GM12865 (cell line): ENCODE data around the gene TRPC3.

ENCODE experiments used
- DNase-seq: peaks from one replicate; pipeline ENCODE4 v3.0.0; 2010; ENCODE audit warnings: low read depth
- H3K4me3 ChIP-seq: 2 replicates; pipeline ENCODE4 v1.5.1; 2011; ENCODE audit warnings: mild to moderate bottlenecking, low read depth, low read length, control low read depth
- TF ChIP-seq, protein P1 (sequence below): IDR thresholded peaks from 2 replicates; pipeline ENCODE4 v1.5.1; 2011; ENCODE audit warnings: low read length, control low read depth, low read depth, inconsistent platforms; ENCODE audit not compliant: insufficient read depth; ENCODE audit errors: missing control alignments

The TRPC3 gene

DNA sequence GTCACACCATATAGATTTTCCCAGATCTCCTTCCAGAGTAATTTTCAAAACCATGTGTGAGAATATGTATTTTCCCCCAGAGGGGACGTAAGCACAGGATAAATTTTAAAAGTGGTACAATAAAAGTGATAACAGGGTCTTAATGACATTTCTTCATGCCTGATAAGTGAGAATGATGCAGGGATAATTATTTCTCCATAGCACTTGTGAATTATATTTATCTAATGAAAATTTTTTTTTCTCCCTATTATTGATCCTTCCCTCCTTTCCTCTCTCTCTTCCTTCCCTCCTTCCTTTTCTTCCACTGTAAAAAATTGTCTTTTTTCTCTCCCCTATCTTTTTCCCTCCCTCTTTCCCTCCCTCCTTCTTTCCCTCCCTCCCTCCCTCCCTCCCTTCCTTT, 17.0 kb upstream of the TRPC3 start:
- H3K4me3 ChIP-seq: no peak overlapping the region

DNA sequence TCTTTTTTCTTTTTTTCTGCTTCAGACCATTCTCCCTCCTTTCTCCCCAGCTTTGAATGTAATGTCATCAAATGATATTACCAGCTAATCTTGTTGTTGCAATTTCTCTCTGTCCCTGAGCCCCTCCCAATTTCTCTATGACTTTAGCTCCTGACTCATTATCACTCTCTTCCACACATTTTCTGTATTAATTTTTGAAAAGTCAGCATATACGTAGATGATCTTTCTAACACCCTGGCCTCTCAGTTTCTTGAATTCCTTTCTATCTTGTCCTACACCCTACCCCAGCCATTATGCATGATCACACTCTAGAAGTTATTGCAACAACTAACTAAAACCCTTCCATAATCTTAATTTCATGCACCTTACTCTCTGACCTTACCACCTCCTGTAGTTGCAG, 13.1 kb upstream of the TRPC3 start:
- H3K4me3 ChIP-seq: no peak overlapping the region
- TF ChIP-seq, protein P1, sequence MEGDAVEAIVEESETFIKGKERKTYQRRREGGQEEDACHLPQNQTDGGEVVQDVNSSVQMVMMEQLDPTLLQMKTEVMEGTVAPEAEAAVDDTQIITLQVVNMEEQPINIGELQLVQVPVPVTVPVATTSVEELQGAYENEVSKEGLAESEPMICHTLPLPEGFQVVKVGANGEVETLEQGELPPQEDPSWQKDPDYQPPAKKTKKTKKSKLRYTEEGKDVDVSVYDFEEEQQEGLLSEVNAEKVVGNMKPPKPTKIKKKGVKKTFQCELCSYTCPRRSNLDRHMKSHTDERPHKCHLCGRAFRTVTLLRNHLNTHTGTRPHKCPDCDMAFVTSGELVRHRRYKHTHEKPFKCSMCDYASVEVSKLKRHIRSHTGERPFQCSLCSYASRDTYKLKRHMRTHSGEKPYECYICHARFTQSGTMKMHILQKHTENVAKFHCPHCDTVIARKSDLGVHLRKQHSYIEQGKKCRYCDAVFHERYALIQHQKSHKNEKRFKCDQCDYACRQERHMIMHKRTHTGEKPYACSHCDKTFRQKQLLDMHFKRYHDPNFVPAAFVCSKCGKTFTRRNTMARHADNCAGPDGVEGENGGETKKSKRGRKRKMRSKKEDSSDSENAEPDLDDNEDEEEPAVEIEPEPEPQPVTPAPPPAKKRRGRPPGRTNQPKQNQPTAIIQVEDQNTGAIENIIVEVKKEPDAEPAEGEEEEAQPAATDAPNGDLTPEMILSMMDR: no peak
- no peak for DNase-seq

More for the DNA sequence above, 17.0 kb upstream of the TRPC3 start:
- no peak for DNase-seq
- TF ChIP-seq, protein P1: no peak

DNA sequence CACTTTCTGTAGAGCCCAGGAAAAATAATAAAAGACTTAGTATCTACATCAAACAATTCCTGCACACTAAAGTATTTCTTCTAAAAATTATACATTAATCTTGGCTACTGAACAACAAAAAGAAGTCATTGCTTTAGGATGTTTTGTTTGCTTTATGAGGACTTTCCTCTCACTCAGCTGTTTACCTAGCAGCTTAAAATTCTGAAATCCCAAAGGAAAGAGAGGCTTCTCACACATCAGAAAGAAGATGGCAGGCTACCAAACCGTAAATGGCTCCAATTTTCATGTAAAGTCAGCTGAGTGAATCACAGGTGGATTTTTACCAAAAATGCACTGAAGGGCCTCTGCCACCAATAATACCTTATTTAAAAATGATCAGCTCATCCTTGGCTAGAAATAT, 9.0 kb upstream of the TRPC3 start:
- H3K4me3 ChIP-seq: no peak overlapping the region
- TF ChIP-seq, protein P1: no peak
- no peak for DNase-seq

DNA sequence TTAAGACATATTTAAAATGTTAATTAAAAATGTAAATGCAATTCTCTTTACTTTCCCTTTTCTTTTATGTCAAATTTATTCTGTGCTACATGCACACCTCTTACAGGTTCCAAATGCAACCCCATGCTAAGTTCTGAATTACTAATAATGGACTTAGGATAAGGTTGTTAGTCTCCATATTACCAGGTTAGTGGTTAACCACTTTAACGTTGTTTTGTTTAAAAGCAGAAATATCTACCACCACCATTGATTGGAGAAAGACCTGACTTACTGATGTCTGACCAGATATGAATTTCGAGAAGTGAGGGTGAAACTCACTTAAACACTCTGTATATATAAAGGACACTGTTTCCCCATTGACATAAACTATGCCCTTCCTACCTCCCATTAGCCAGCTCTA, 6.9 kb upstream of the TRPC3 start:
- DNase-seq: peak; percentile 10
- H3K4me3 ChIP-seq: no peak overlapping the region
- TF ChIP-seq, protein P1: no peak

DNA sequence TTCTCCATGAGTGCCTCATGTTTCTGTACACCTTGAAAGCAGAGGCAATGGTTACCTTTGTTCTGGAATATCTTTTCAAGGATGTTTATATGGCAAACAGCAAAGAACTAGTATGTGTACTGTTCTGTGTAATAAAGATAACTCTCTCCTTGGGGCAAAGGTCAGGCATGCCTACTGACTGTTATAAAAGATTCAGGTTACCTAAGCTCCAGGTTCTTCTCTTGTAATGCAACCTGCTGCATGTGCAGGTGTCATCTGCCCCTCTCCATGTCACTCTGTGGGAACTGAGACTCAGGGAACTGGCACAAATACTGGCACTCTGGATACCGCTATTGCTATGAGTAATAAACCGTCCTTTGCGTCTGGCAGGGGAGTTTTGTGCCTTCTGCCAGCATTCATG, 5.4 kb upstream of the TRPC3 start:
- TF ChIP-seq, protein P1: no peak
- no peak overlapping the region for H3K4me3 ChIP-seq
- DNase-seq: no peak

DNA sequence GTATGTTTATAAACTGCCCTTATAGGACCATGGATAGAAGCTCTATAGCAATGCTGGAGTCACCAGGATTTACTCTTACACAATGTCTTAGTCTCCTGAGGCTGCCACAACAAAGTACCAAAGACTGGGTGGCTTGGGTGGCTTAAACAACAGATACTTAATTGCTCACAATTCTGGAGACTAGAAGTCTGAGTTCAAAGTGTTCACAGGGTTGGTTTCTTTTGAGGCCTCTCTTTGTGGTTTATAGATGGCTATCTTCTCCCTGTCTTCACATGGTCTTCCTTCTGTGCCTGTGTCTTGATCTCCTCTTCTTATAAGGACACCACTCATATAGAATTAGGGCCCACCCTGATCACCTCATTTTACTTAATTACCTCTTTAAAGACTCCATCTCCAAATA, 2.0 kb upstream of the TRPC3 start:
- TF ChIP-seq, protein P1: no peak
- no peak overlapping the region for H3K4me3 ChIP-seq
- DNase-seq: no peak

DNA sequence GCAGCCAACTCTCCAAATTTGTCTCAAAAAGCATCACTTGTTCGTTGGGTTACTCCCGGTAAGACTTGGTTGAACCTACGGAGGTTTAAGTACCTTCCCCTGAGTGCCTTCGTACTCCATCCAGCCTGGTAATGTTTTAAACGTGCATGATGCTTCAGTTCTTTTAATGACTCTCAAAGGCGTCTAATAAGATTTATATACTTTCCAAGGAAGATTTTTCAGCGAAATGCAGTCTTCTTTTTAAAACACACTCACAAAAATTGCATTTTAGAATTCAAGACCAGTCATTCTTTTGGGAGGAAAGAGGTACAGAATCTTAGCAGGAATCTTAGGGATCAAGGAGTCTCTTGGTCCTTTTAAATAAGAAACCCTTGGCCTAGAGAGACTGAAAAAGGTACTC, 430 bp upstream of the TRPC3 start:
- H3K4me3 ChIP-seq: no peak overlapping the region
- DNase-seq: no peak
- TF ChIP-seq, protein P1: no peak
